KMS-11 (cell line): ENCODE data around the gene AMDHD2.

Source experiments
- H2AFZ ChIP-seq: fragments of 200-600 bp; sonication (generic); 2 replicates; pipeline ENCODE4 v1.6.1; 2016; ENCODE audit warnings: antibody characterized with exemption, mixed run types, low read depth
- H3K27ac ChIP-seq: fragments of 200-600 bp; sonication (generic); 2 replicates; pipeline ENCODE4 v1.6.1; 2016; ENCODE audit warnings: mild to moderate bottlenecking, mixed run types
- H3K27me3 ChIP-seq: fragments of 200-600 bp; sonication (generic); 2 replicates; pipeline ENCODE4 v1.6.1; 2017; ENCODE audit warnings: mild to moderate bottlenecking, low read depth, mixed run types, moderate library complexity; ENCODE audit not compliant: insufficient read depth
- H3K36me3 ChIP-seq: fragments of 200-600 bp; sonication (generic); 2 replicates; pipeline ENCODE4 v1.6.1; 2017; ENCODE audit warnings: mild to moderate bottlenecking, mixed run types; ENCODE audit not compliant: insufficient read depth
- H3K4me1 ChIP-seq: fragments of 200-600 bp; sonication (generic); 2 replicates; pipeline ENCODE4 v1.6.1; 2016; ENCODE audit warnings: mild to moderate bottlenecking, low read depth, mixed run types; ENCODE audit not compliant: poor library complexity, severe bottlenecking
- H3K4me2 ChIP-seq: fragments of 200-600 bp; sonication (generic); 2 replicates; pipeline ENCODE4 v1.7.0; 2016; ENCODE audit warnings: mild to moderate bottlenecking, mixed run types
- H3K4me3 ChIP-seq: fragments of 200-600 bp; sonication (generic); IDR thresholded peaks from 2 replicates; pipeline ENCODE4 v1.6.1; 2017; ENCODE audit warnings: low read depth, low read length, mixed read lengths; ENCODE audit not compliant: insufficient read depth
- H3K79me2 ChIP-seq: fragments of 200-600 bp; sonication (generic); 2 replicates; pipeline ENCODE4 v1.6.1; 2016; ENCODE audit warnings: low read depth, mixed run types; ENCODE audit not compliant: insufficient read depth
- H3K9ac ChIP-seq: fragments of 200-600 bp; sonication (generic); 2 replicates; pipeline ENCODE4 v1.6.1; 2016; ENCODE audit warnings: mild to moderate bottlenecking, mixed run types
- H4K20me1 ChIP-seq: fragments of 200-600 bp; sonication (generic); 2 replicates; pipeline ENCODE4 v1.6.1; 2016; ENCODE audit warnings: mild to moderate bottlenecking, mixed run types; ENCODE audit not compliant: insufficient read depth
- CTCF ChIP-seq: fragments of 200-600 bp; sonication (generic); conservative IDR thresholded peaks from 2 replicates; pipeline ENCODE4 v1.6.1; 2017; ENCODE audit warnings: low read depth, mild to moderate bottlenecking, antibody characterized with exemption, low read length, moderate library complexity, mixed read lengths

Gene AMDHD2

GRCh38 chr16:2472488-2472864, 47.7 kb upstream of the AMDHD2 start:
- H2AFZ ChIP-seq = no peak overlapping the region
- no peak overlapping the region for H3K27ac ChIP-seq
- peaks cover 51% of the 10 kb centered on the region for H3K4me1 ChIP-seq
- no peak overlapping the region for H3K9ac ChIP-seq
- no peak for TF ChIP-seq CTCF
- H3K4me2 ChIP-seq = no peak overlapping the region; the same call in 1 of the 2 replicates
- no peak overlapping the region for H3K4me3 ChIP-seq
- H3K27me3 ChIP-seq = peaks cover 34% of the 10 kb centered on the region
- no peaks in the 10 kb centered on the region; the same call in 1 of the 2 replicates for H3K79me2 ChIP-seq
- H3K36me3 ChIP-seq = no peaks in the 10 kb centered on the region
- H4K20me1 ChIP-seq = no peaks in the 10 kb centered on the region

DNA sequence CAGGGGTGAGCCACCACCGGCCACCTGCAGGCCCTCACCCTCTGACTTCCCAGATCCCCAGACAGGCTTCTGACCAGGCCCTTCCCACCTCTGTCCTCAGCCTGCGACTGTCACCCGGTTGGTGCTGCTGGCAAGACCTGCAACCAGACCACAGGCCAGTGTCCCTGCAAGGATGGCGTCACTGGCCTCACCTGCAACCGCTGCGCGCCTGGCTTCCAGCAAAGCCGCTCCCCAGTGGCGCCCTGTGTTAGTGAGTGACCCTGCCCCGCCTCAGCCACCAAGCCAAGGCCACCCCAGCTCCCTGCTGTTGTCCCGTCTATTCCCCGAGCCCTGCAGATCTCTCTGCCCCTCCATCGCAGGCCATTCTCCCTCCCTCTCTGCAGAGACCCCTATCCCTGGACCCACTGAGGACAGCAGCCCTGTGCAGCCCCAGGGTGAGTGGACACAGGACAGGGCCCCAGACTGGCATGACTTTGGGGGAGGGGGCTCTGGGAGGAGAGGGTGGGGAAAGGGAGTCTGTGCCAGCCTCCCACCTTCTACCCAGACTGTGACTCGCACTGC, 47.2 kb upstream of the AMDHD2 start:
- Histone ChIP-seq H3K4me2 (peak overlapping the region; percentile 78), H3K36me3 (no peaks in the 10 kb centered on the region), H3K4me1 (peaks cover 49% of the 10 kb centered on the region), H3K27ac (no peak overlapping the region), H2AFZ (no peak overlapping the region), H3K4me3 (no peak overlapping the region), H3K9ac (peak overlapping the region; percentile 91; the same call in 1 of the 2 replicates), H3K79me2 (peaks cover 3% of the 10 kb centered on the region; the same call in 1 of the 2 replicates), H4K20me1 (no peaks in the 10 kb centered on the region), H3K27me3 (peaks cover 32% of the 10 kb centered on the region)
- no peak for TF ChIP-seq CTCF

DNA sequence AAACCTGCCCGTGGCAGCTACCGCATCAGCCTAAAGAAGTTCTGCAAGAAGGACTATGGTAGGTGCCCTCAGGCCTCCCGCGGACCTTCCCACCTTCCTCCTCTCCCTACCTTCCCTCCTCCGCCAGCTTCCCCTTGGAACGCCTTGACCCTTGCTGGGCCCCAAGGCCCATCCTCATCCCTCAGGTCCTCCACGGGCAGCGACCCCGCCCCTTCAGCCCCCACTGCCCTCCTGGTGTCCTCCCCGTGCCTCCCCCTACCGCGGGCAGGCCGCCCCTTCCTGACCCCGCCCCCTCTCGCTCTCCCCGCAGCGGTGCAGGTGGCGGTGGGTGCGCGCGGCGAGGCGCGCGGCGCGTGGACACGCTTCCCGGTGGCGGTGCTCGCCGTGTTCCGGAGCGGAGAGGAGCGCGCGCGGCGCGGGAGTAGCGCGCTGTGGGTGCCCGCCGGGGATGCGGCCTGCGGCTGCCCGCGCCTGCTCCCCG, 46.7 kb upstream of the AMDHD2 start:
- no peaks in the 10 kb centered on the region for H4K20me1 ChIP-seq
- H3K4me1 ChIP-seq = peaks cover 44% of the 10 kb centered on the region
- H2AFZ ChIP-seq = peak overlapping the region; percentile 90
- TF ChIP-seq CTCF = no peak
- peaks cover 7% of the 10 kb centered on the region; the same call in 1 of the 2 replicates for H3K79me2 ChIP-seq
- H3K9ac ChIP-seq = peak overlapping the region; percentile 91; the same call in 1 of the 2 replicates
- no peaks in the 10 kb centered on the region for H3K36me3 ChIP-seq
- no peak overlapping the region for H3K27ac ChIP-seq
- no peak overlapping the region for H3K4me3 ChIP-seq
- H3K27me3 ChIP-seq = peaks cover 32% of the 10 kb centered on the region
- peak overlapping the region; percentile 78 for H3K4me2 ChIP-seq

- Histone ChIP-seq H2AFZ (peak overlapping the region; percentile 90), H4K20me1 (no peaks in the 10 kb centered on the region), H3K27ac (peak overlapping the region; percentile 70), H3K9ac (peak overlapping the region; percentile 91), H3K4me2 (peak overlapping the region; percentile 95), H3K79me2 (peaks cover 7% of the 10 kb centered on the region; the same call in 1 of the 2 replicates), H3K36me3 (no peaks in the 10 kb centered on the region), H3K4me3 (no peak overlapping the region), H3K4me1 (peaks cover 37% of the 10 kb centered on the region), H3K27me3 (peaks cover 32% of the 10 kb centered on the region)
- peak; percentile 38; the same call in 1 of the 2 replicates for TF ChIP-seq CTCF
Measured at GRCh38 chr16:2473999-2474876, 45.9 kb upstream of the AMDHD2 start.
